ENCODE measurements around the gene GON7. TPM values are rescaled to one million over a fixed set of nuclear protein-coding genes. Genes with fewer than 3 reads are reported as not detected.

The GON7 gene
- total RNA-seq, 1 donor from 2014 or later: 13.5 TPM

DNA sequence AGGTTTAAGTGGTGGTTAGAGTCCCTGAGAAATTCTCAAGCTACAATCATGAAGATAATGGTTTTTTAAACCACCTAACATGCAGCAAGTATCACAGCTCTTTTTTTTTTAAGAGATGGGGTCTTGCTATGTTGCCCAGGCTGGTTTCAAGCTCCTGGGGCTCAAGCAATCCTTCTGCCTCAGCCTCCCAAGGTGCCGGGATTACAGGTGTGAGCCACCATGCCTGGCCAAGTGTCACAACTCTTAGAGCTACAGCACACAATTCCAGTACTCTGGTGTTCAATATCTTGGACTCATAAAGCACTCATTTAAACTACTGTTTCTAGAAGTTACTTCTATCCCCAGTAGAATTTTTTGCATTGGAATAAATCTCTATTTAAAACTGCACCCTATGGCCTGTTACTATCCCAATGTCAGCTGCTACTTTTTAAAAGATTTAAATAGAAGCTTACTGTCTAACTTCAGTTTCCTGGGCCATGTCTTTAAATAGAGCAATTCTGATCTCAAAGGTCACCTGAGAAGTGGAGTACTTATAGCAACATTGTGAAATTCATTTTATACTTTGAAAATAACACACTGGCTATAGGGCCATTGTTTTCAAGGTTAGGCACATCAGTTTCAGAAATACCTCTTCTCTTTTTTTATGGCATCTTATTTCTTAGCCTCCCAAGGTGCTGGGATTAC lies 11.4 kb downstream of the GON7 start:
- Mint-ChIP-seq H3K4me3 (no peak overlapping the region), H3K27me3 (ENCODE audit: low read depth) (no peaks in the 10 kb centered on the region), H3K9me3 (no peaks in the 10 kb centered on the region), H3K36me3 (ENCODE audit: low read depth) (no peaks in the 10 kb centered on the region), H3K27ac (ENCODE audit: unreplicated experiment) (no peak overlapping the region), H3K4me1 (no peaks in the 10 kb centered on the region)
- TF ChIP-seq, protein P1, sequence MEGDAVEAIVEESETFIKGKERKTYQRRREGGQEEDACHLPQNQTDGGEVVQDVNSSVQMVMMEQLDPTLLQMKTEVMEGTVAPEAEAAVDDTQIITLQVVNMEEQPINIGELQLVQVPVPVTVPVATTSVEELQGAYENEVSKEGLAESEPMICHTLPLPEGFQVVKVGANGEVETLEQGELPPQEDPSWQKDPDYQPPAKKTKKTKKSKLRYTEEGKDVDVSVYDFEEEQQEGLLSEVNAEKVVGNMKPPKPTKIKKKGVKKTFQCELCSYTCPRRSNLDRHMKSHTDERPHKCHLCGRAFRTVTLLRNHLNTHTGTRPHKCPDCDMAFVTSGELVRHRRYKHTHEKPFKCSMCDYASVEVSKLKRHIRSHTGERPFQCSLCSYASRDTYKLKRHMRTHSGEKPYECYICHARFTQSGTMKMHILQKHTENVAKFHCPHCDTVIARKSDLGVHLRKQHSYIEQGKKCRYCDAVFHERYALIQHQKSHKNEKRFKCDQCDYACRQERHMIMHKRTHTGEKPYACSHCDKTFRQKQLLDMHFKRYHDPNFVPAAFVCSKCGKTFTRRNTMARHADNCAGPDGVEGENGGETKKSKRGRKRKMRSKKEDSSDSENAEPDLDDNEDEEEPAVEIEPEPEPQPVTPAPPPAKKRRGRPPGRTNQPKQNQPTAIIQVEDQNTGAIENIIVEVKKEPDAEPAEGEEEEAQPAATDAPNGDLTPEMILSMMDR (conservative IDR thresholded peaks at IDR 0.05): no peak
- DNase-seq (ENCODE audit: low read depth, low spot score): no peak

DNA sequence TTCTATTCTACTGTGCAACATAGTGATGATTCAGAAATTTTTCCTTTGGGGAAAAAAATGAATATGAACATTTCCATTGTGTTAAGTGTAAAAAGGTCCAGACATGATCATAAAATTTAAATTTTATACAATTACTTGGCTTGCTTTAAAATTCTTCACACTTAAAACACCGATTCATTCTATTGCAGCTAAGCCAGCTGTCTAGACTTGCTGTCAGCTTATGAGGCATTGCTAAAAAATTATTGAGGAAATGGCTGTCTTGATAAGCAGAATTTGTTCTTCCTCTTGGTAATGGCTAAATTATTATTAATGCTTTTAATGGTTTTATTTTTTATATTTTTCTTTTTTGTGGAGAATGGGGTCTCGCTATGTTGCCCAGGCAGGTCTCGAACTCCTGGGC lies 19.9 kb downstream of the GON7 start:
- peaks cover 26% of the 10 kb centered on the region for H3K4me1 Mint-ChIP-seq
- H3K4me3 Mint-ChIP-seq: no peak overlapping the region
- H3K27me3 Mint-ChIP-seq (ENCODE audit: low read depth): no peaks in the 10 kb centered on the region
- TF ChIP-seq, protein P1 (conservative IDR thresholded peaks at IDR 0.05): no peak
- H3K9me3 Mint-ChIP-seq: no peaks in the 10 kb centered on the region
- no peak for DNase-seq (ENCODE audit: low read depth, low spot score)
- H3K27ac Mint-ChIP-seq (ENCODE audit: unreplicated experiment): no peak overlapping the region
- H3K36me3 Mint-ChIP-seq (ENCODE audit: low read depth): no peaks in the 10 kb centered on the region

DNA sequence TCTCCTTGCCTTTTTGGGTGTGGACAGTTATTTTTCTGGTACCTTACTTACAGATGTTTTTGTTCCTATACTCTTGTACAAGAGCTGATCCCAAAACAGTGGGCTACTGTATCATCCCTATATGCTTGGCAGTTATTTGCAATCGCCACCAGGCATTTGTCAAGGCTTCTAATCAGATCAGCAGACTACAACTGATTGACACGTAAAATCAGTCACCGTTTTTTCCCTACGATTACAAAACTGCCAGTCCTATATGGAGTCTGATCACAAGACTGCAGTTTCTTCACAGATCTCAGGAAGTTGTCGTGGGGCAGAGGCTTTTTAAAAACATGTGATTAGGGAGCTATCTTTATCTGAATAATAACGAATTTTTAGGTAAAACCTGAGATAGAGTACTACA lies 20.4 kb downstream of the GON7 start:
- Mint-ChIP-seq H3K4me3 (peak overlapping the region; percentile 79), H3K27ac (ENCODE audit: unreplicated experiment) (no peak overlapping the region)

DNA sequence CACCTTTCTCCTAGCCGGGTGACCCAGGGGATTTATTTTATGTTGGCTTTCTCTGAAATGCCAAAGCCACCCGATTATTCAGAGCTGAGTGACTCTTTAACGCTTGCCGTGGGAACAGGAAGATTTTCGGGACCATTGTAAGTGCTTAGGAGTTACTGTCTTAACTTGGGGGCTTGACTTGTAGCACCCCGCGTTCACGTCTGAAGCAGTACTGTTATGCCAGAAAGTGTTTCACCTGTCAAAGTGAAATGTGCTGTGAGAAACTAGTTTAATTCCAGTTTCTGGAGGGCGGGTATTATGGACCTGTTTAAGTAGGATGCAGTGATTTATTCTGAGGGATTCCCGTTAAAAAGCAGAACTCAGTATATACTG lies 21.5 kb downstream of the GON7 start:
- TF ChIP-seq, protein P1 (conservative IDR thresholded peaks at IDR 0.05): no peak
- H3K27me3 Mint-ChIP-seq (ENCODE audit: low read depth): no peaks in the 10 kb centered on the region
- no peaks in the 10 kb centered on the region for H3K9me3 Mint-ChIP-seq
- H3K36me3 Mint-ChIP-seq (ENCODE audit: low read depth): no peaks in the 10 kb centered on the region
- H3K27ac Mint-ChIP-seq (ENCODE audit: unreplicated experiment): peak overlapping the region; percentile 91
- peak overlapping the region; percentile 98 for H3K4me3 Mint-ChIP-seq
- no peak for DNase-seq (ENCODE audit: low read depth, low spot score)
- H3K4me1 Mint-ChIP-seq: peaks cover 26% of the 10 kb centered on the region

More for the DNA sequence above, 20.4 kb downstream of the GON7 start:
- Mint-ChIP-seq H3K4me1 (peaks cover 26% of the 10 kb centered on the region), H3K36me3 (ENCODE audit: low read depth) (no peaks in the 10 kb centered on the region), H3K9me3 (no peaks in the 10 kb centered on the region), H3K27me3 (ENCODE audit: low read depth) (no peaks in the 10 kb centered on the region)
- TF ChIP-seq, protein P1 (conservative IDR thresholded peaks at IDR 0.05): no peak
- no peak for DNase-seq (ENCODE audit: low read depth, low spot score)

DNA sequence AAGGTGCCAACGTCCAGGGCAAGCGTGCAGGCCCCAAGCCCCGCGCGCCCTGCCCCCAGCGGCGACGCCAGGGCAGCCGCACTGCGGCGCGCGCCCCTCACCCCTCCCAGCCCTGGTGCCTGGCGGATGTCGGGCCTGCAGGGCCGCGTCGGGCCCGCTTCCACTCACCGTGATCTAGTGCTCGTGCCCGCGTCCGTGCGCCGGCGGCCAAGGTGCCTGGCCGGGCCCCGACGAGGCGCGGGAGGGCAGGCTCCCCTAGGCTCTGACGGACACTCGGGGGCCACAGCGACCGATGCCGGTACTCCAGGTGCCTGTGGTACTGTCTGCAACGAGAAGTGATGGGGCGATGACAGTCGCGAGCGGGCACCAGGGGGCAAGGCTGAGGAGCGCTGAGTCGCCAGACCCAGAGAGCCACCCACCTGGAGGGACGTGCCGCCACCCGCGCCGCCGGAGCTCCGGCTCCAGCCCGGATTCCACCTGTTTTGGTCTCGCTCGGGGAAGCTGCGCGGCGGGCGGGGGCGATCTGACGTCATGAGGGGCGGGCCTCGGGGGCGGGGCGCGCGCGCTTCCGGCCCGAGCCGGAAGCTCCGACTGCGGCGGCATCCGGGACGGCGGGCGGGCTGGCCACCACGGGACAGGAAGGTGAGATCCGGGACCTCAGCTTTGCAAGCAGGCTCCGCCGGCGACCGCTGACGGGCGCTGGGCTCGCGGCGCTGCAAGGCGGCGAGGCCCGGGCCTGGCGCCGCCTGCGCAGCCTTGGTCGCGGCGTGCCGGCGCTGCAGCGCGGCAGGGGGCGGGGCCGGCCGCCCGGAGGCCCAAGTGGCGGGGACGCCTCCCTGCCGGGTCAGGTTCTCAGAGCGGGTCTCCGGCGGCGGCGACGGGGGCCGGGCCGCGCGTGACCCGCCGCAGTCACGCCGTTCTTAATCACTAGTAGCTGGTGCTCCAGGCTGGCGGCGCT lies 22.2 kb downstream of the GON7 start, which contains the start of the genes LYSET and MOAP1:
TSS of gene LYSET (plus strand) at position 927 of the 958 bp plus-strand sequence. CDS start 89 bp downstream, outside the sequence.
TSS of gene MOAP1 (minus strand) at position 507 of the 958 bp plus-strand sequence. CDS start 655 bp downstream, outside the sequence.
- Mint-ChIP-seq H3K27ac (ENCODE audit: unreplicated experiment) (peak within 1 kb of the TSS; percentile 91), H3K27me3 (ENCODE audit: low read depth) (no peaks in the 10 kb centered on the region), H3K4me1 (peaks cover 26% of the 10 kb centered on the region), H3K4me3 (peak within 1 kb of the TSS; percentile 98), H3K9me3 (no peaks in the 10 kb centered on the region), H3K36me3 (ENCODE audit: low read depth) (no peaks in the 10 kb centered on the region)
- peak; percentile 80 for DNase-seq (ENCODE audit: low read depth, low spot score)
- TF ChIP-seq, protein P1 (conservative IDR thresholded peaks at IDR 0.05): peak; percentile 54

Measured in neural crest cell (in vitro differentiated cells).